Measurements from ENCODE around the gene COLGALT1. TPM values are rescaled to one million over a fixed set of nuclear protein-coding genes. Genes with fewer than 3 reads are reported as not detected.

Gene COLGALT1
- total RNA-seq, 1 experiment from 2014 or later, result 80.1 TPM

DNA sequence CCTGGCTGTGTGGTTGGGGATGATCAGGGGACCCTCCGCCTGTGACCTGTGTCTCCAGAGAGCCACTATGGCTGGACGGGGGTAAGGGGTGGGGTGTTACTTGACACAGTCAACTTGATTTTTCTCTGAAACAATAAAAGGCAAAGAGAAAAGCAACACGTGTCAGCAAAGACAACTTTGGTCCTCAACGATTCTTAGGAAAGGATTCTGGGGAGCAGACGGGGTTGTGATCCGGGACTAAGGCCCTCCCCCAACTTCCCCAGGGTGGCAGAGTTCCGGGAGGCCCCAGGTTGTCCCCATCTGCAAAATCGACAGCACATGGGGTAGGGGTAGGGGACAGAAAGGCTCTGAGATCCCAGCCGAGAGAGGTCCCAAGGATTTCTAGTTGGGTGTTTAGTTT, 46.2 kb downstream of the COLGALT1 start:
- Mint-ChIP-seq H3K27ac (ENCODE audit: unreplicated experiment) (no peak overlapping the region), H3K9me3 (ENCODE audit: unreplicated experiment) (no peaks in the 10 kb centered on the region), H3K4me1 (ENCODE audit: low read depth, unreplicated experiment) (peaks cover 2% of the 10 kb centered on the region), H3K4me3 (ENCODE audit: unreplicated experiment) (no peak overlapping the region), H3K27me3 (ENCODE audit: insufficient read depth, unreplicated experiment) (no peaks in the 10 kb centered on the region), H3K36me3 (ENCODE audit: insufficient read depth, unreplicated experiment) (peaks cover 15% of the 10 kb centered on the region)
- ChIA-PET POLR2A (no interaction called here), CTCF (no interaction called here)
- H3K4me1 ChIP-seq, result no peaks in the 10 kb centered on the region
- no peak for DNase-seq
- BruUV-seq (replicated peaks), result no TSS peak
- TF ChIP-seq, protein P1, sequence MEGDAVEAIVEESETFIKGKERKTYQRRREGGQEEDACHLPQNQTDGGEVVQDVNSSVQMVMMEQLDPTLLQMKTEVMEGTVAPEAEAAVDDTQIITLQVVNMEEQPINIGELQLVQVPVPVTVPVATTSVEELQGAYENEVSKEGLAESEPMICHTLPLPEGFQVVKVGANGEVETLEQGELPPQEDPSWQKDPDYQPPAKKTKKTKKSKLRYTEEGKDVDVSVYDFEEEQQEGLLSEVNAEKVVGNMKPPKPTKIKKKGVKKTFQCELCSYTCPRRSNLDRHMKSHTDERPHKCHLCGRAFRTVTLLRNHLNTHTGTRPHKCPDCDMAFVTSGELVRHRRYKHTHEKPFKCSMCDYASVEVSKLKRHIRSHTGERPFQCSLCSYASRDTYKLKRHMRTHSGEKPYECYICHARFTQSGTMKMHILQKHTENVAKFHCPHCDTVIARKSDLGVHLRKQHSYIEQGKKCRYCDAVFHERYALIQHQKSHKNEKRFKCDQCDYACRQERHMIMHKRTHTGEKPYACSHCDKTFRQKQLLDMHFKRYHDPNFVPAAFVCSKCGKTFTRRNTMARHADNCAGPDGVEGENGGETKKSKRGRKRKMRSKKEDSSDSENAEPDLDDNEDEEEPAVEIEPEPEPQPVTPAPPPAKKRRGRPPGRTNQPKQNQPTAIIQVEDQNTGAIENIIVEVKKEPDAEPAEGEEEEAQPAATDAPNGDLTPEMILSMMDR (IDR thresholded peaks at IDR 0.05; ENCODE audit: insufficient read depth in 1 of 2, low read depth in 1 of 2, low read length in 1 of 2, severe bottlenecking in 1 of 2, unreplicated experiment in 1 of 2), result no peak
- H3K27me3 ChIP-seq (replicated peaks; ENCODE audit: control insufficient read depth, insufficient read depth, low read length), result no peaks in the 10 kb centered on the region
- H3K36me3 ChIP-seq (ENCODE audit: control insufficient read depth, insufficient read depth, low read length), result no peaks in the 10 kb centered on the region
- no peak overlapping the region for H3K4me3 ChIP-seq (ENCODE audit: low read depth, low read length)
- H3K9me3 ChIP-seq, result no peaks in the 10 kb centered on the region
- intact Hi-C loops (cut with micrococcal nuclease; ENCODE audit: unreplicated experiment), result loop anchor here (10.0 kb wide), 1 partner anchor 153 kb away; the partner anchor contains the start of gene FCHO1

- H3K27ac Mint-ChIP-seq (ENCODE audit: unreplicated experiment), result no peak overlapping the region
- H3K36me3 ChIP-seq (ENCODE audit: control insufficient read depth, insufficient read depth, low read length), result no peaks in the 10 kb centered on the region
- BruUV-seq (replicated peaks), result no TSS peak
- H3K9me3 ChIP-seq, result no peaks in the 10 kb centered on the region
- no peaks in the 10 kb centered on the region for H3K27me3 Mint-ChIP-seq (ENCODE audit: insufficient read depth, unreplicated experiment)
- no peaks in the 10 kb centered on the region for H3K9me3 Mint-ChIP-seq (ENCODE audit: unreplicated experiment)
- ChIA-PET CTCF (no interaction called here), POLR2A (no interaction called here)
- H3K4me3 ChIP-seq (ENCODE audit: low read depth, low read length), result no peak overlapping the region
- H3K4me3 Mint-ChIP-seq (ENCODE audit: unreplicated experiment), result no peak overlapping the region
- intact Hi-C loops (cut with micrococcal nuclease; ENCODE audit: unreplicated experiment), result loop anchor here (10.0 kb wide), 1 partner anchor 153 kb away; the partner anchor contains the start of gene FCHO1
- no peaks in the 10 kb centered on the region for H3K27me3 ChIP-seq (replicated peaks; ENCODE audit: control insufficient read depth, insufficient read depth, low read length)
- DNase-seq, result no peak
- peaks cover 18% of the 10 kb centered on the region for H3K36me3 Mint-ChIP-seq (ENCODE audit: insufficient read depth, unreplicated experiment)
- peaks cover 6% of the 10 kb centered on the region for H3K4me1 Mint-ChIP-seq (ENCODE audit: low read depth, unreplicated experiment)
- TF ChIP-seq, protein P1 (IDR thresholded peaks at IDR 0.05; ENCODE audit: insufficient read depth in 1 of 2, low read depth in 1 of 2, low read length in 1 of 2, severe bottlenecking in 1 of 2, unreplicated experiment in 1 of 2), result no peak
- no peaks in the 10 kb centered on the region for H3K4me1 ChIP-seq
Measured at GRCh38 chr19:17602217-17602616, 46.8 kb downstream of the COLGALT1 start.

DNA sequence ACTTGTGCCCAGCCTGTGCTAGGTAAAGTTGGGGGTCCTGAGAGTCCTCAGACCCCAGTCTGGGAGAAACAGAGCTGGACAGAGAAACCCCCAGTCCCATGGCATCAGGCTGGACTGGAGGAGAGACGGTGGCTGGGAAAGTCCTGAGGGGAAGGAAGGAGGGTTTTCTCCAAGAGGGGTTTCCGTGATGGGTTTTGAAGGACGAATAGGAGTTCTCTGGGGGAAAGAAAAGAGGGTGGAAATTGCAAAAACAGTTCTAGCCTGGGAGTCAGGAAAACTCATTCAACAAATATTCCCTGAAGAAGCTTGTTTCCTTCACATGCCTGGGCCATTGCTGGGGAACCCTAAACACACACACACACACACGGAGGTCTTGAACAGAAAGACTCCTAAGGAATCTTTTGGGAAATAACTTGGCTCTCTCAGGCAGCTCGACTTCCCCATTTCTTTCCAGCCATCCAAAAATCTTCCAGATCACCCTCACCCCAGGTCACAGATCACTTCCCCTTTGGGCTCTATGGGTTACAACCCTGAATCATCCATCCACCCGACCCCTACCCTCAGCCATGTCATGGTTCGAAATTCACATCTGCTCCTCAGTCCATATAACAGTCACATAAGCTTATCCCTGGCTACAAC, 47.5 kb downstream of the COLGALT1 start:
- Mint-ChIP-seq H3K36me3 (ENCODE audit: insufficient read depth, unreplicated experiment) (peaks cover 18% of the 10 kb centered on the region), H3K4me1 (ENCODE audit: low read depth, unreplicated experiment) (peaks cover 6% of the 10 kb centered on the region), H3K4me3 (ENCODE audit: unreplicated experiment) (no peak overlapping the region), H3K27ac (ENCODE audit: unreplicated experiment) (no peak overlapping the region), H3K9me3 (ENCODE audit: unreplicated experiment) (no peaks in the 10 kb centered on the region), H3K27me3 (ENCODE audit: insufficient read depth, unreplicated experiment) (no peaks in the 10 kb centered on the region)
- H3K9me3 ChIP-seq, result no peaks in the 10 kb centered on the region
- no peak for DNase-seq
- no peaks in the 10 kb centered on the region for H3K36me3 ChIP-seq (ENCODE audit: control insufficient read depth, insufficient read depth, low read length)
- no peaks in the 10 kb centered on the region for H3K27me3 ChIP-seq (replicated peaks; ENCODE audit: control insufficient read depth, insufficient read depth, low read length)
- no peaks in the 10 kb centered on the region for H3K4me1 ChIP-seq
- TF ChIP-seq, protein P1 (IDR thresholded peaks at IDR 0.05; ENCODE audit: insufficient read depth in 1 of 2, low read depth in 1 of 2, low read length in 1 of 2, severe bottlenecking in 1 of 2, unreplicated experiment in 1 of 2), result no peak
- H3K4me3 ChIP-seq (ENCODE audit: low read depth, low read length), result no peak overlapping the region
- intact Hi-C loops (cut with micrococcal nuclease; ENCODE audit: unreplicated experiment), result loop anchor here (10.0 kb wide), 1 partner anchor 152 kb away; the partner anchor contains the start of gene FCHO1
- POLR2A ChIA-PET, result no interaction called here
- BruUV-seq (replicated peaks), result no TSS peak
- CTCF ChIA-PET, result no interaction called here
